ENCODE measurements around the gene NHLRC2. TPM values are rescaled to one million over a fixed set of nuclear protein-coding genes. Genes with fewer than 3 reads are reported as not detected.

NHLRC2 gene
- total and polyA plus RNA-seq, 2 of the 13 experiments (the other 11 are each of a cell fraction or from before 2014, with no cell fraction given) = 7.6 to 12.7 TPM

GRCh38 chr10:113849140-113849803 lies 5.2 kb upstream of the NHLRC2 start:
- peaks cover 29% of the 10 kb centered on the region for H3K4me1 ChIP-seq (ENCODE audit: insufficient read depth, low read length)
- in situ Hi-C loops (cut with HindIII; ENCODE audit: extremely low pct_ligation_motif_present, low pct_unique_long_range_greater_than_20kb) (no loop called here), intact Hi-C loops (cut with micrococcal nuclease; ENCODE audit: unreplicated experiment) (no loop called here)
- H3K79me2 ChIP-seq (ENCODE audit: insufficient read depth, low read length) = no peaks in the 10 kb centered on the region
- DNase-seq (ENCODE audit: low spot score) (no peak), ATAC-seq (no peak), FAIRE-seq (no peak)
- H3K9me3 ChIP-seq (ENCODE audit: low read length) = no peaks in the 10 kb centered on the region
- no TSS peak for BruUV-seq (replicated peaks)
- ChIA-PET CTCF (ENCODE audit: low intra/inter-chr PET ratio, low total read pairs) (no interaction called here), POLR2A (no interaction called here)
- no peaks in the 10 kb centered on the region for H4K20me1 ChIP-seq (ENCODE audit: insufficient read depth, low read length)
- WGBS (ENCODE audit: low lambda C conversion rate) = 93% methylated on average over 5 of the region's 5 CpGs
- no peak overlapping the region for H3K9ac ChIP-seq (ENCODE audit: insufficient read depth, low read depth, low read length)
- peaks cover 0 to 13% of the 10 kb centered on the region in 2 experiments; a peak in 2 of 5 replicates for H3K36me3 ChIP-seq (replicated peaks in 1 of 2; ENCODE audit: control insufficient read depth in 1 of 2, insufficient read depth in 2 of 2, low read length in 2 of 2)
- no peak overlapping the region for H3K27ac ChIP-seq (ENCODE audit: extremely low read length, insufficient read depth, low read length)
- no peaks in the 10 kb centered on the region; a peak in 1 of 5 replicates for H3K27me3 ChIP-seq (ENCODE audit: control insufficient read depth in 1 of 2, insufficient read depth in 2 of 2, low read length in 2 of 2)
- no peak overlapping the region for H3K4me3 ChIP-seq (replicated peaks in 1 of 3; ENCODE audit: insufficient read depth in 1 of 3, low read depth in 2 of 3, low read length in 3 of 3)
- H3K4me2 ChIP-seq (ENCODE audit: low read depth, low read length) = no peak overlapping the region
- TF ChIP-seq MAFK (conservative IDR thresholded peaks at IDR 0.05 in 1 of 2, IDR thresholded peaks at IDR 0.05 in 1 of 2; ENCODE audit: low read length in 2 of 2) (0 out of 4 replicates have a peak, but pooled peaks of 1 of the 2 experiments have one; percentile 9), ZNF335 (CRISPR knock-in tag; IDR thresholded peaks at IDR 0.05) (no peak)
- no peak overlapping the region for H2AFZ ChIP-seq (ENCODE audit: low read length)

- CTCF ChIA-PET (ENCODE audit: low intra/inter-chr PET ratio, low total read pairs) = no interaction called here
- POLR2A ChIA-PET = interaction anchor here (0.6 kb wide), 1 partner anchor 63 kb away, joined by 3 read pairs; no protein-coding TSS in a partner anchor
- no peak overlapping the region for H3K4me3 ChIP-seq (replicated peaks in 1 of 3; ENCODE audit: insufficient read depth in 1 of 3, low read depth in 2 of 3, low read length in 3 of 3)
- no peak overlapping the region for H3K9ac ChIP-seq (ENCODE audit: insufficient read depth, low read depth, low read length)
- ATAC-seq = no peak
- peaks cover 29% of the 10 kb centered on the region for H3K4me1 ChIP-seq (ENCODE audit: insufficient read depth, low read length)
- H4K20me1 ChIP-seq (ENCODE audit: insufficient read depth, low read length) = no peaks in the 10 kb centered on the region
- in situ Hi-C loops (cut with HindIII; ENCODE audit: extremely low pct_ligation_motif_present, low pct_unique_long_range_greater_than_20kb) (no loop called here), intact Hi-C loops (cut with micrococcal nuclease; ENCODE audit: unreplicated experiment) (no loop called here)
- no peak overlapping the region for H2AFZ ChIP-seq (ENCODE audit: low read length)
- H3K9me3 ChIP-seq (ENCODE audit: low read length) = no peaks in the 10 kb centered on the region
- H3K36me3 ChIP-seq (replicated peaks in 1 of 2; ENCODE audit: control insufficient read depth in 1 of 2, insufficient read depth in 2 of 2, low read length in 2 of 2) = peaks cover 0 to 11% of the 10 kb centered on the region in 2 experiments; a peak in 2 of 5 replicates
- peaks cover 2% of the 10 kb centered on the region for H3K79me2 ChIP-seq (ENCODE audit: insufficient read depth, low read length)
- no peak for FAIRE-seq
- 96% methylated on average over 7 of the region's 7 CpGs for WGBS (ENCODE audit: low lambda C conversion rate)
- no peak overlapping the region for H3K27ac ChIP-seq (ENCODE audit: extremely low read length, insufficient read depth, low read length)
- no peak for DNase-seq (ENCODE audit: low spot score)
- TF ChIP-seq CCDC6 (CRISPR knock-in tag; IDR thresholded peaks at IDR 0.05) = no peak
- TF ChIP-seq ZNF570 (CRISPR knock-in tag; IDR thresholded peaks at IDR 0.05; ENCODE audit: borderline replicate concordance) = no peak
- no peak for TF ChIP-seq MIER2 (CRISPR knock-in tag; IDR thresholded peaks at IDR 0.05)
- no peak for TF ChIP-seq CREBL2 (CRISPR knock-in tag; IDR thresholded peaks at IDR 0.05; ENCODE audit: borderline replicate concordance)
- no TSS peak for BruUV-seq (replicated peaks)
- no peaks in the 10 kb centered on the region; a peak in 1 of 5 replicates for H3K27me3 ChIP-seq (ENCODE audit: control insufficient read depth in 1 of 2, insufficient read depth in 2 of 2, low read length in 2 of 2)
- no peak overlapping the region for H3K4me2 ChIP-seq (ENCODE audit: low read depth, low read length)
Measured at GRCh38 chr10:113849946-113850345, 4.5 kb upstream of the NHLRC2 start.
